Stomach (tissue), 9 donors: Measurements from ENCODE around the gene SEMA3F. TPM values are rescaled to one million over a fixed set of nuclear protein-coding genes. Genes with fewer than 3 reads are reported as not detected.
A peak's percentile ranks its signal among the peaks of the same experiment; 100 is the strongest.

Source experiments
- DNase-seq, 2 donors: peaks; one replicate each; pipeline versions ENCODE4 v3.0.0 to v3.0.0-alpha.2; 2013 to 2019
- H3K27ac ChIP-seq, 5 donors: fragments of 200-600 bp in 4 of 5; sonication (generic) in 4 of 5; one replicate each; pipeline ENCODE4 v1.5.1; 2013 to 2019; ENCODE audit warnings: mild to moderate bottlenecking in 1 of 5, moderate library complexity in 1 of 5
- H3K27me3 ChIP-seq, 3 donors: fragments of 200-600 bp; sonication (generic); one replicate each; pipeline ENCODE4 v1.5.1; 2017 to 2019; ENCODE audit warnings: mixed run types in 1 of 3
- H3K36me3 ChIP-seq, 4 donors: fragments of 200-600 bp; sonication (generic); 1 replicate in 3 of 4; 2 replicates in 1 of 4; pipeline ENCODE4 v1.5.1; 2016 to 2019
- H3K4me1 ChIP-seq, 4 donors: fragments of 200-600 bp; sonication (generic); one replicate each; pipeline ENCODE4 v1.5.1; 2016 to 2019
- H3K4me3 ChIP-seq, 4 donors: fragments of 200-600 bp; sonication (generic) in 3 of 4; one replicate each; pipeline ENCODE4 v1.5.1; 2016 to 2019; ENCODE audit warnings: mild to moderate bottlenecking in 1 of 4
- H3K9me3 ChIP-seq, 4 donors: fragments of 200-600 bp; sonication (generic); one replicate each; pipeline ENCODE4 v1.5.1; 2016 to 2019
- EP300 ChIP-seq: sonication (generic); formaldehyde crosslinking; IDR thresholded peaks from one replicate; pipeline ENCODE4 v1.6.1; 2017; ENCODE audit warnings: antibody characterized with exemption
- POLR2A ChIP-seq, 4 donors: fragments of 450-650 bp; IDR thresholded peaks; one replicate each; pipeline ENCODE4 v1.6.1; 2016; ENCODE audit warnings: antibody characterized with exemption in 4 of 4, control low read depth in 2 of 4, mild to moderate bottlenecking in 1 of 4, moderate library complexity in 1 of 4
- POLR2AphosphoS5 ChIP-seq, 3 donors: sonication (generic); formaldehyde crosslinking; IDR thresholded peaks; one replicate each; pipeline ENCODE4 v1.6.1; 2016; ENCODE audit warnings: antibody characterized with exemption in 3 of 3
- WGBS, 5 donors: extraction: QIAGEN DNeasy Blood & Tissue Kit in 3 of 5; methylation state at CpG; one replicate each; pipeline versions ENCODE4 v1.1.5 to v1.1.7; 2013 to 2018; 5-methylcytosine and 5-hydroxymethylcytosine counted together
- intact Hi-C: fragments of 100-400 bp; cut with DNase I; formaldehyde crosslinking; loops from one replicate; pipeline ENCODE4 v1.15.1; 2023; ENCODE audit warnings: low total_unique reads
- polyA plus RNA-seq, 3 donors: library from polyadenylated mRNA; stranded (reverse); fragments of 200-250 nt; gene quantifications; one replicate each; pipeline ENCODE4 v1.2.3, GENCODE V29; 2013
- total RNA-seq, 5 donors: library from RNA; depleted of rRNA; stranded (reverse); fragments of >200 nt; gene quantifications; one replicate each; pipeline versions ENCODE4 v1.1.0 to v1.2.3, GENCODE V29; 2014 to 2016
- TF ChIP-seq, protein P1 (sequence below), 7 experiments: fragments of 450-650 bp in 4 of 7; fragments of 200-600 bp in 3 of 7; sonication (generic) in 3 of 7; IDR thresholded peaks; one replicate each; pipeline ENCODE4 v1.5.1; 2016 to 2019; ENCODE audit warnings: antibody characterized with exemption in 7 of 7, control low read depth in 2 of 7, mild to moderate bottlenecking in 1 of 7
- donor health status: healthy with polysubstance abuse.
- donor health status: Bipolar disorder and iron deficiency.
- donor health status: healthy.

The SEMA3F gene
- total and polyA plus RNA-seq, 8 donors = 8.9 to 34.5 (median 22.9) TPM

DNA sequence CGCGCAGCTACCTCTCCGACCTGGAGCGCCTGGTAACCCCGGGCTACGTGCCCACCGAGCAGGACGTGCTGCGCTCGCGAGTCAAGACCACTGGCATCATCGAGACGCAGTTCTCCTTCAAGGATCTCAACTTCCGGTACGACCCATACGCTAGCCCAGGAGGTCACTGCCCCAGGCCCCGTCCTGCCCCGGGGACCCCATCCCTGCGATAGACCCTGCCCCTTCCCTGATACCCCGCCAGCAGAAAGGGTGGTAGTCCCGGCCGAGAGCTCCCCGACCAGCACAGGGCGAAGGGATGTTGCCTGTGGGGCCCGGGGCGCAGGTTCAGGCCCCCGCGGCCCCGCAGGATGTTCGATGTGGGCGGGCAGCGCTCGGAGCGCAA is 38.6 kb downstream of the SEMA3F start:
- H3K9me3 ChIP-seq = no peaks in the 10 kb centered on the region
- TF ChIP-seq EP300 (no peak), POLR2A (IDR thresholded peaks at IDR 0.05) (no peak), POLR2AphosphoS5 (IDR thresholded peaks at IDR 0.05) (no peak)
- TF ChIP-seq, protein P1, sequence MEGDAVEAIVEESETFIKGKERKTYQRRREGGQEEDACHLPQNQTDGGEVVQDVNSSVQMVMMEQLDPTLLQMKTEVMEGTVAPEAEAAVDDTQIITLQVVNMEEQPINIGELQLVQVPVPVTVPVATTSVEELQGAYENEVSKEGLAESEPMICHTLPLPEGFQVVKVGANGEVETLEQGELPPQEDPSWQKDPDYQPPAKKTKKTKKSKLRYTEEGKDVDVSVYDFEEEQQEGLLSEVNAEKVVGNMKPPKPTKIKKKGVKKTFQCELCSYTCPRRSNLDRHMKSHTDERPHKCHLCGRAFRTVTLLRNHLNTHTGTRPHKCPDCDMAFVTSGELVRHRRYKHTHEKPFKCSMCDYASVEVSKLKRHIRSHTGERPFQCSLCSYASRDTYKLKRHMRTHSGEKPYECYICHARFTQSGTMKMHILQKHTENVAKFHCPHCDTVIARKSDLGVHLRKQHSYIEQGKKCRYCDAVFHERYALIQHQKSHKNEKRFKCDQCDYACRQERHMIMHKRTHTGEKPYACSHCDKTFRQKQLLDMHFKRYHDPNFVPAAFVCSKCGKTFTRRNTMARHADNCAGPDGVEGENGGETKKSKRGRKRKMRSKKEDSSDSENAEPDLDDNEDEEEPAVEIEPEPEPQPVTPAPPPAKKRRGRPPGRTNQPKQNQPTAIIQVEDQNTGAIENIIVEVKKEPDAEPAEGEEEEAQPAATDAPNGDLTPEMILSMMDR (IDR thresholded peaks at IDR 0.05) = no peak
- peaks cover 8 to 37% (median 30%) of the 10 kb centered on the region in 4 donors for H3K4me1 ChIP-seq
- 13 to 36% (median 29%) methylated on average over 9 to 34 of the region's 34 CpGs for WGBS, 5 donors
- no peak overlapping the region for H3K27ac ChIP-seq
- H3K27me3 ChIP-seq = peaks cover 8 to 57% (median 20%) of the 10 kb centered on the region in 3 donors
- H3K4me3 ChIP-seq = peak overlapping the region in 1 of 4 donors; percentile 18
- no peaks in the 10 kb centered on the region for H3K36me3 ChIP-seq
- intact Hi-C loops = loop anchor here (2.0 to 5.0 kb wide), 2 partner anchors 33 to 79 kb away; no protein-coding TSS in a partner anchor
- no peak for DNase-seq

DNA sequence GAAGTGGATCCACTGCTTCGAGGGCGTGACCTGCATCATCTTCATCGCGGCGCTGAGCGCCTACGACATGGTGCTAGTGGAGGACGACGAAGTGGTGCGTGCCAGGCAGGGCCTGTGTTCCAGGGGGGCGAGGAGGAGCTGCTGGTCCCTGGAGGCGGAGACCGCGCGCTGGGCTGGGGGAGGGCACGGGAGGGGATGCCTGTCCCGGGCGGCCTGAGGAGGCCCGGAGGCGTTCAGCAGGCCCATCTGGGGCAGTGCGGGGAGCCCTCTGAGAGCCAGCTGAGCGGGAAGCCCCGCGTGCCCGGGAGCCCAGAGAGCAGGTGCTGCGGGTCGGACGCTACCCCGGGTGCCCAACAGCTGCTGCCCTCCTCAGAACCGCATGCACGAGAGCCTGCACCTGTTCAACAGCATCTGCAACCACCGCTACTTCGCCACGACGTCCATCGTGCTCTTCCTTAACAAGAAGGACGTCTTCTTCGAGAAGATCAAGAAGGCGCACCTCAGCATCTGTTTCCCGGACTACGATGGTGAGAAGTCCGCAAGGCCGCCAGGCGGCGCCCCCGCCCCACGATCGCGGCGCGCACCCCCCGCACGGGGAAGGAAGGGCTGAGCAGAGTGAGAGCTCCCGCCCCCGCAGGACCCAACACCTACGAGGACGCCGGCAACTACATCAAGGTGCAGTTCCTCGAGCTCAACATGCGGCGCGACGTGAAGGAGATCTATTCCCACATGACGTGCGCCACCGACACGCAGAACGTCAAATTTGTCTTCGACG is 39.2 kb downstream of the SEMA3F start:
- Histone ChIP-seq H3K4me3 (peak overlapping the region in 3 of 4 donors; percentile 8 to 19 (median 18)), H3K9me3 (no peaks in the 10 kb centered on the region), H3K27me3 (peaks cover 8 to 62% (median 20%) of the 10 kb centered on the region in 3 donors), H3K27ac (no peak overlapping the region), H3K36me3 (no peaks in the 10 kb centered on the region), H3K4me1 (peaks cover 8 to 33% (median 28%) of the 10 kb centered on the region in 4 donors)
- TF ChIP-seq, protein P1 (IDR thresholded peaks at IDR 0.05) = peak in 5 of 7 experiments; percentile 61 to 90 (median 76)
- no peak for TF ChIP-seq EP300
- peak in 2 of 3 donors; percentile 8 to 43 for TF ChIP-seq POLR2AphosphoS5 (IDR thresholded peaks at IDR 0.05)
- peak; percentile 73 to 89 for DNase-seq
- 9 to 14% (median 12%) methylated on average over 60 to 70 of the region's 70 CpGs for WGBS, 5 donors
- intact Hi-C loops = loop anchor here (5.0 kb wide), 1 partner anchor 78 kb away; no protein-coding TSS in a partner anchor

DNA sequence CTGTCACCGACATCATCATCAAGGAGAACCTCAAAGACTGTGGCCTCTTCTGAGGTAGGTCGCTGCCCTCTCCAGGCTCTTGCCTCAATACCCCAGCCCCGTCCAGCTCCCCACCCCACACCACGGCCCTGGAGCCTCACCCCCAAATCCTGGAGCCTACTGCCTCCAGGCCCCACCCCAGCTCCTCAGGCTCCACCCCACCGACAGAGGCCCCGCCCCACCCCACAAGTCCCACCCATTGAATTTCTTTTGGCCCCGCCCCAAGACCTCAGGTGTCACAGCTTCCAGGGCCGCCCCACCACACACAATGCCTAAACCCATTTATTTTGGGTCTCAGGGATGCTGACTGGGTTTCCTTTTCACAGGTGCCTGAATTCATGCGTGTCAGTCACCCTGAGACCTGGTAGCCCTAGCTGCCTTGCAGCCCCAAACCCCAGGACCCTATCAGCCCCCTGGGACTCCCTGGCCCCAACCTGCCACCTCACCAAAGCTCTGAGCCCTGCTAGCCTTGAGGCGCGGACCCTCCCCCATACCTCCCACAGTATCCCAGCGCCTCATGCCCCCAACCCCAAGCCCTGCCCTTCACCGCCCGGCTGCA is 39.9 kb downstream of the SEMA3F start:
- Histone ChIP-seq H3K4me3 (peak overlapping the region in 3 of 4 donors; percentile 8 to 19 (median 18)), H3K4me1 (peaks cover 8 to 31% (median 26%) of the 10 kb centered on the region in 4 donors), H3K27me3 (peaks cover 8 to 68% (median 20%) of the 10 kb centered on the region in 3 donors), H3K36me3 (no peaks in the 10 kb centered on the region), H3K9me3 (no peaks in the 10 kb centered on the region), H3K27ac (no peak overlapping the region)
- DNase-seq = peak in 1 of 2 donors; percentile 42
- 60 to 68% (median 61%) methylated on average over 12 to 14 of the region's 14 CpGs for WGBS, 5 donors
- intact Hi-C loops = loop anchor here (5.0 kb wide), 1 partner anchor 77 kb away; no protein-coding TSS in a partner anchor
- TF ChIP-seq POLR2AphosphoS5 (IDR thresholded peaks at IDR 0.05) (no peak), EP300 (no peak), POLR2A (IDR thresholded peaks at IDR 0.05) (no peak)
- TF ChIP-seq, protein P1 (IDR thresholded peaks at IDR 0.05) = no peak

DNA sequence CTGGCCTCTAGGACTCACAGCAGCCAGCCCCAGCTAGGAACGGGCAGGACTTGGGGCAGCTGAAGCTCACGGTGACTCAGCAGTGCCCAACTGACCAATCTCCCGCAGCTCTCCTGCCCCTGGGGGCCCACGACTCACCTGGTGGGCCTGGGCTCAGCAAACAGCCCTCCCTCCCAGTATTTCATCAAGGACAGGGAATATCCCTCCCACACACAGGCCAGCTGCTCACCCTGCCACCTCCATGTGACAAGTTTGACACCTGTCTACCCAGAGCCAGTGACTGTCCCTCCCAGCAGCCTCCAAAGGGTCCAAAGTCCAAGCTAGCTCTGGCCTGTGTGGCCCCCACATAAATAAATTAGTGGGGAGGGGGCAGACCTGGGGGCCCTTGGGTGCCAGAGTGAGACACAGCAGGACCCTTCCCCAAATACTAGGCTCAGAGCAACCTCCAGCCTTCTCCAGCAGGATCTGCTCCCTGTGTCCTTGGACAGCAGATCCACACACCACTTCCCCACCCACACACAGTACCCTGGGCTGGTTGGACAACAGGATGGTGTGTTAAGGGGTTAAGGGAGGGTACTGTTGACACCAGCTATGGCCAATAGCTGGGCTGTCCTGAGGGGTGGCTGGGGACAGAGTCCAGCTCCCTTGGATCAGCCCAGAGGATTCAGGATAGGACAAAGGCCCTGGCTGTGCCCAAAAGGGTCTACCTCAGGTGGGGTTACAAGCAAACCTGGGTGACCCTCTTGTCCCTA is 40.6 kb downstream of the SEMA3F start:
- DNase-seq = peak in 1 of 2 donors; percentile 40
- H3K27ac ChIP-seq = no peak overlapping the region
- peaks cover 8 to 70% (median 20%) of the 10 kb centered on the region in 3 donors for H3K27me3 ChIP-seq
- peaks cover 8 to 31% (median 26%) of the 10 kb centered on the region in 4 donors for H3K4me1 ChIP-seq
- WGBS, 5 donors = 36 to 62% (median 48%) methylated on average over 2 to 4 of the region's 4 CpGs
- H3K36me3 ChIP-seq = no peaks in the 10 kb centered on the region
- intact Hi-C loops = no loop called here
- no peaks in the 10 kb centered on the region for H3K9me3 ChIP-seq
- TF ChIP-seq EP300 (no peak), POLR2A (IDR thresholded peaks at IDR 0.05) (no peak), POLR2AphosphoS5 (IDR thresholded peaks at IDR 0.05) (no peak)
- TF ChIP-seq, protein P1 (IDR thresholded peaks at IDR 0.05) = no peak
- no peak overlapping the region for H3K4me3 ChIP-seq
